Upper lobe of left lung (tissue), 6 donors: ENCODE measurements around the gene AKAP6. TPM values are rescaled to one million over a fixed set of nuclear protein-coding genes. Genes with fewer than 3 reads are reported as not detected.

Source experiments
- ATAC-seq, 2 donors: fragments of 200-7000 bp; cut with Tn5 transposase; one replicate each; pipeline ENCODE4 v1.9.1; 2022; ENCODE audit warnings: mild to moderate bottlenecking in 2 of 2, moderate library complexity in 2 of 2; ENCODE audit not compliant: low FRiP score in 2 of 2
- DNase-seq, 2 donors: peaks; one replicate each; pipeline ENCODE4 v3.0.0-alpha.2; 2019 to 2020
- H3K27ac ChIP-seq, 4 donors: fragments of 200-600 bp; sonication (generic); one replicate each; pipeline ENCODE4 v1.5.1; 2016 to 2019
- H3K27me3 ChIP-seq, 4 donors: fragments of 200-600 bp; sonication (generic); one replicate each; pipeline ENCODE4 v1.5.1; 2017 to 2019
- H3K36me3 ChIP-seq, 4 donors: fragments of 200-600 bp; sonication (generic); one replicate each; pipeline ENCODE4 v1.5.1; 2016 to 2019
- H3K4me1 ChIP-seq, 4 donors: fragments of 200-600 bp; sonication (generic); one replicate each; pipeline ENCODE4 v1.5.1; 2018 to 2019
- H3K4me3 ChIP-seq, 4 donors: fragments of 200-600 bp; sonication (generic); one replicate each; pipeline ENCODE4 v1.5.1; 2017 to 2019; ENCODE audit warnings: mild to moderate bottlenecking in 2 of 4, moderate library complexity in 1 of 4
- H3K9me3 ChIP-seq, 4 donors: fragments of 200-600 bp; sonication (generic); one replicate each; pipeline ENCODE4 v1.5.1; 2018 to 2019
- EP300 ChIP-seq, 4 donors: sonication (generic); formaldehyde crosslinking; IDR thresholded peaks; one replicate each; pipeline ENCODE4 v1.5.1; 2017; ENCODE audit warnings: antibody characterized with exemption in 4 of 4, control low read depth in 2 of 4
- POLR2A ChIP-seq, 4 donors: fragments of 450-650 bp; IDR thresholded peaks; one replicate each; pipeline ENCODE4 v1.5.1; 2016 to 2017; ENCODE audit warnings: antibody characterized with exemption in 4 of 4, mild to moderate bottlenecking in 2 of 4
- POLR2AphosphoS5 ChIP-seq, 2 donors: sonication (generic); formaldehyde crosslinking; IDR thresholded peaks; one replicate each; pipeline ENCODE4 v1.5.1; 2017; ENCODE audit warnings: antibody characterized with exemption in 2 of 2
- WGBS, 2 donors: methylation state at CpG; one replicate each; pipeline ENCODE4 v1.1.5; 2017 to 2018; 5-methylcytosine and 5-hydroxymethylcytosine counted together
- total RNA-seq, 6 donors: library from RNA; depleted of rRNA in 4 of 6; stranded (reverse); fragments of >200 nt in 4 of 6; gene quantifications; one replicate each; pipeline versions ENCODE4 v1.1.0 to v1.2.1, GENCODE V29; 2016 to 2021
- TF ChIP-seq, protein P1 (sequence below), 6 experiments: fragments of 450-650 bp in 4 of 6; fragments of 200-600 bp in 2 of 6; sonication (generic) in 2 of 6; IDR thresholded peaks; one replicate each; pipeline ENCODE4 v1.5.1; 2016 to 2019; ENCODE audit warnings: antibody characterized with exemption in 6 of 6
- donor health status: DM: no; HTN: no; CAD: no; lungs with moderate emphysema.
- donor health status: DM: no; HTN: yes; CAD: no; lungs with severe emphysema.

AKAP6 gene
- total RNA-seq, 6 donors from 2014 or later = 6.2 to 27.7 (median 10.7) TPM

DNA sequence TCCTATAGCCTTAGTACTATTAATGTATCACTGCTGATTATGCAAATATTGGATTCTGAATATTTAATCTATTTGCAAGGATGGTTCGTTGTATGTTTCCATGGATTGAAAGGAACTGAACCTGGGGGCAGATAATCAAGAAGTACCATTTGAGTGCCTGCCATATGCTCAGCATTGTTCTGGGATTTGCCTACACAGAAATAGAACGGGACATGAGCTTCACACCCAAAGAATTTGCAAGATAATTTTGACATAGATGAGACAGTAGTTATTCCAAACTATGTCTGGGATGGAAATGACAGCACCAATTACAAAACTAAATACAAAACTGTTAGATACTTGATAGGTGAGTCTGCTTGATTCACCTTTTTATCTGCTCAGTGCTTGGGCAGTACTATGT lies 476.9 kb downstream of the AKAP6 start:
- no peak overlapping the region for H3K4me3 ChIP-seq
- TF ChIP-seq POLR2AphosphoS5 (IDR thresholded peaks at IDR 0.05) (no peak), POLR2A (IDR thresholded peaks at IDR 0.05) (no peak), EP300 (IDR thresholded peaks at IDR 0.05) (no peak)
- TF ChIP-seq, protein P1, sequence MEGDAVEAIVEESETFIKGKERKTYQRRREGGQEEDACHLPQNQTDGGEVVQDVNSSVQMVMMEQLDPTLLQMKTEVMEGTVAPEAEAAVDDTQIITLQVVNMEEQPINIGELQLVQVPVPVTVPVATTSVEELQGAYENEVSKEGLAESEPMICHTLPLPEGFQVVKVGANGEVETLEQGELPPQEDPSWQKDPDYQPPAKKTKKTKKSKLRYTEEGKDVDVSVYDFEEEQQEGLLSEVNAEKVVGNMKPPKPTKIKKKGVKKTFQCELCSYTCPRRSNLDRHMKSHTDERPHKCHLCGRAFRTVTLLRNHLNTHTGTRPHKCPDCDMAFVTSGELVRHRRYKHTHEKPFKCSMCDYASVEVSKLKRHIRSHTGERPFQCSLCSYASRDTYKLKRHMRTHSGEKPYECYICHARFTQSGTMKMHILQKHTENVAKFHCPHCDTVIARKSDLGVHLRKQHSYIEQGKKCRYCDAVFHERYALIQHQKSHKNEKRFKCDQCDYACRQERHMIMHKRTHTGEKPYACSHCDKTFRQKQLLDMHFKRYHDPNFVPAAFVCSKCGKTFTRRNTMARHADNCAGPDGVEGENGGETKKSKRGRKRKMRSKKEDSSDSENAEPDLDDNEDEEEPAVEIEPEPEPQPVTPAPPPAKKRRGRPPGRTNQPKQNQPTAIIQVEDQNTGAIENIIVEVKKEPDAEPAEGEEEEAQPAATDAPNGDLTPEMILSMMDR (IDR thresholded peaks at IDR 0.05) = no peak

DNA sequence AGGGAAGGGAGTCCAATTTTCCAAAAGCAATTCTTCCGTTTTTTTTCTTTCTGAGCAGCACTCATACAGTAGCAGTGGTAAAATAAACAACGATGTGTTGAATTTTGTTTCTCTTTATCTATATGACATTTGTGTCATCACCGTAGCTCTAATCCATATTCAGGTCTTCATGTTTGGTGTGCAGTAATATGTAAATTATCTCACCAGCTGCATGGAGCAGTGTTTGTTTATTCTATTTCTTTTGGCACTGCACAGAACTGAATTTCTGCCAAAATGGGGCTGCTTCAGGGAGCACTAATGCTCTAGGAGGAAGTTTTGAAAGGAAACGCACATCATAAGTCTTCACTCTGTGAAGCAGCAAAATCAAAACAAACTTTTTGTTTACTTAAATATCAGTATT lies 479.5 kb downstream of the AKAP6 start:
- DNase-seq = no peak
- WGBS, 2 donors = 22 to 29% methylated on average over 4 of the region's 4 CpGs
- H3K9me3 ChIP-seq = peaks cover 5 to 17% (median 12%) of the 10 kb centered on the region in 4 donors

More for the DNA sequence above, 476.9 kb downstream of the AKAP6 start:
- Histone ChIP-seq H3K36me3 (no peaks in the 10 kb centered on the region), H3K27me3 (no peaks in the 10 kb centered on the region), H3K4me1 (peaks cover 0 to 6% (median 5%) of the 10 kb centered on the region in 4 donors), H3K9me3 (peaks cover 13 to 35% (median 19%) of the 10 kb centered on the region in 4 donors), H3K27ac (no peak overlapping the region)
- ATAC-seq (no peak), DNase-seq (no peak)
- 81 to 85% methylated on average over 2 of the region's 2 CpGs for WGBS, 2 donors

DNA sequence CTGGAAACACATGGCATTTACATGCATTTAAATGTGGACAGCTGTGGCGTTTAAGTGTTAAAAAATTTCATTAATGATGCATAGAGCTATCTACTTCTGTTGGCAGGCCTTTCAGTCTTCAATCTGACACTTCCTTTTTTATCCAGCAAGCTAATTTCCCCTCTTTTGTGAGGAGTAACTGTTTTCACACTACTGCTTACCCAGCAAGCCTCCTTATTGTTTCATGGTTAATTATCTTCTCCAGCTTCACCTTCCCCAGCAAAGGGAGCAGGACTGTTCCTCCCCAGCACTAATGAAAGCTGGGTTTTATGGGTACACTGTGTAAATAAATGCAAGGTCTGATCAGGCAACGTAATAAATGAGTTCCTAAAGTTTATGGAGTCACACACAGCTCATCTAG lies 480.2 kb downstream of the AKAP6 start:
- TF ChIP-seq POLR2AphosphoS5 (IDR thresholded peaks at IDR 0.05) = no peak
- no peak for TF ChIP-seq POLR2A (IDR thresholded peaks at IDR 0.05)
- TF ChIP-seq, protein P1 (IDR thresholded peaks at IDR 0.05) = no peak
- TF ChIP-seq EP300 (IDR thresholded peaks at IDR 0.05) = no peak

More for the DNA sequence above, 479.5 kb downstream of the AKAP6 start:
- no peak for ATAC-seq
- H3K27me3 ChIP-seq = no peaks in the 10 kb centered on the region
- no peak overlapping the region for H3K4me3 ChIP-seq
- H3K4me1 ChIP-seq = peaks cover 0 to 6% (median 5%) of the 10 kb centered on the region in 4 donors
- H3K27ac ChIP-seq = no peak overlapping the region
- TF ChIP-seq POLR2AphosphoS5 (IDR thresholded peaks at IDR 0.05) = no peak
- no peak for TF ChIP-seq POLR2A (IDR thresholded peaks at IDR 0.05)
- TF ChIP-seq EP300 (IDR thresholded peaks at IDR 0.05) = no peak
- TF ChIP-seq, protein P1 (IDR thresholded peaks at IDR 0.05) = no peak
- no peaks in the 10 kb centered on the region for H3K36me3 ChIP-seq

GRCh38 chr14:32813401-32813800 lies 484.3 kb downstream of the AKAP6 start:
- 41 to 45% methylated on average over 4 of the region's 4 CpGs for WGBS, 2 donors
- ATAC-seq (no peak), DNase-seq (no peak)
- Histone ChIP-seq H3K9me3 (no peaks in the 10 kb centered on the region), H3K27me3 (no peaks in the 10 kb centered on the region), H3K4me1 (peaks cover 0 to 6% (median 5%) of the 10 kb centered on the region in 4 donors), H3K4me3 (no peak overlapping the region), H3K36me3 (no peaks in the 10 kb centered on the region), H3K27ac (no peak overlapping the region)
- TF ChIP-seq POLR2AphosphoS5 (IDR thresholded peaks at IDR 0.05) = no peak
- no peak for TF ChIP-seq POLR2A (IDR thresholded peaks at IDR 0.05)
- TF ChIP-seq, protein P1 (IDR thresholded peaks at IDR 0.05) = no peak
- no peak for TF ChIP-seq EP300 (IDR thresholded peaks at IDR 0.05)

More for the DNA sequence above, 480.2 kb downstream of the AKAP6 start:
- Histone ChIP-seq H3K27me3 (no peaks in the 10 kb centered on the region), H3K9me3 (peaks cover under 1 to 11% (median 7%) of the 10 kb centered on the region in 4 donors), H3K4me1 (peaks cover 0 to 6% (median 5%) of the 10 kb centered on the region in 4 donors), H3K4me3 (no peak overlapping the region), H3K36me3 (no peaks in the 10 kb centered on the region), H3K27ac (no peak overlapping the region)
- WGBS, 2 donors = 38 to 49% methylated on average over 2 of the region's 2 CpGs
- no peak for ATAC-seq
- no peak for DNase-seq

GRCh38 chr14:32814721-32815120 lies 485.6 kb downstream of the AKAP6 start:
- no peak overlapping the region for H3K27ac ChIP-seq

More at GRCh38 chr14:32814721-32815120, 485.6 kb downstream of the AKAP6 start:
- Histone ChIP-seq H3K4me3 (no peak overlapping the region), H3K4me1 (no peaks in the 10 kb centered on the region), H3K27me3 (no peaks in the 10 kb centered on the region), H3K36me3 (no peaks in the 10 kb centered on the region), H3K9me3 (no peaks in the 10 kb centered on the region)
- ATAC-seq = no peak
- no peak for DNase-seq
- WGBS, 2 donors = 83 to 100% methylated on average over 1 of the region's 1 CpG
- TF ChIP-seq POLR2A (IDR thresholded peaks at IDR 0.05) (no peak), EP300 (IDR thresholded peaks at IDR 0.05) (no peak), POLR2AphosphoS5 (IDR thresholded peaks at IDR 0.05) (no peak)
- TF ChIP-seq, protein P1 (IDR thresholded peaks at IDR 0.05) = no peak
